ENCODE results near the gene SETMAR.

The SETMAR gene

GRCh38 chr3:4271834-4272233, 31.3 kb upstream of the SETMAR start:
- WGBS (ENCODE audit: extremely low coverage, insufficient coverage, insufficient read length), result no CpG with 5 or more reads among the region's 4 CpGs
- Histone ChIP-seq H3K9me3 (ENCODE audit: insufficient read depth, low read depth, low read length) (no peaks in the 10 kb centered on the region), H3K9ac (ENCODE audit: low read length) (no peak overlapping the region), H3K36me3 (ENCODE audit: control insufficient read depth in 1 of 2, insufficient read depth in 2 of 2, low read length in 2 of 2) (no peaks in the 10 kb centered on the region), H3K4me3 (ENCODE audit: low read depth, low read length) (no peak overlapping the region), H3K79me2 (ENCODE audit: control insufficient read depth, insufficient read depth, low read length, poor library complexity) (no peaks in the 10 kb centered on the region), H3K23ac (ENCODE audit: low read length) (no peak overlapping the region), H3K79me1 (ENCODE audit: low read length) (no peaks in the 10 kb centered on the region), H3K18ac (ENCODE audit: low read length) (no peak overlapping the region), H2BK5ac (ENCODE audit: low read depth, low read length, poor library complexity) (no peak overlapping the region), H4K12ac (ENCODE audit: low read depth, low read length) (no peak overlapping the region), H3K14ac (ENCODE audit: low read length) (no peak overlapping the region), H4K91ac (ENCODE audit: low read depth, low read length) (no peak overlapping the region), H3K4ac (ENCODE audit: low read depth, low read length) (no peak overlapping the region), H2BK12ac (ENCODE audit: low read length) (no peak overlapping the region), H3K4me1 (ENCODE audit: control insufficient read depth in 1 of 2, insufficient read depth in 2 of 2, low read length in 2 of 2) (no peaks in the 10 kb centered on the region), H3K27ac (ENCODE audit: low read depth, low read length) (no peak overlapping the region), H2AK5ac (ENCODE audit: low read length) (no peak overlapping the region), H4K8ac (ENCODE audit: low read depth, low read length) (no peak overlapping the region), H2BK120ac (ENCODE audit: insufficient read depth, low read length, poor library complexity) (no peak overlapping the region), H3K4me2 (ENCODE audit: low read length) (no peak overlapping the region), H2AFZ (ENCODE audit: insufficient read depth, low read length, poor library complexity) (no peak overlapping the region), H3K27me3 (ENCODE audit: insufficient read depth, low read length) (no peaks in the 10 kb centered on the region)
- peak in 1 of 2 donors; percentile 73 for DNase-seq

- H2BK5ac ChIP-seq (ENCODE audit: low read depth, low read length, poor library complexity), result no peak overlapping the region
- WGBS (ENCODE audit: extremely low coverage, insufficient coverage, insufficient read length), result no CpG with 5 or more reads among the region's 2 CpGs
- no peak overlapping the region for H3K4ac ChIP-seq (ENCODE audit: low read depth, low read length)
- no peaks in the 10 kb centered on the region for H3K79me1 ChIP-seq (ENCODE audit: low read length)
- DNase-seq, result no peak
- H3K79me2 ChIP-seq (ENCODE audit: control insufficient read depth, insufficient read depth, low read length, poor library complexity), result no peaks in the 10 kb centered on the region
- no peak overlapping the region for H2BK12ac ChIP-seq (ENCODE audit: low read length)
- H3K18ac ChIP-seq (ENCODE audit: low read length), result no peak overlapping the region
- H2AFZ ChIP-seq (ENCODE audit: insufficient read depth, low read length, poor library complexity), result no peak overlapping the region
- no peaks in the 10 kb centered on the region for H3K36me3 ChIP-seq (ENCODE audit: control insufficient read depth in 1 of 2, insufficient read depth in 2 of 2, low read length in 2 of 2)
- H2AK5ac ChIP-seq (ENCODE audit: low read length), result no peak overlapping the region
- H3K4me1 ChIP-seq (ENCODE audit: control insufficient read depth in 1 of 2, insufficient read depth in 2 of 2, low read length in 2 of 2), result no peaks in the 10 kb centered on the region
- H4K8ac ChIP-seq (ENCODE audit: low read depth, low read length), result no peak overlapping the region
- H3K4me3 ChIP-seq (ENCODE audit: low read depth, low read length), result no peak overlapping the region
- no peaks in the 10 kb centered on the region for H3K27me3 ChIP-seq (ENCODE audit: insufficient read depth, low read length)
- H4K12ac ChIP-seq (ENCODE audit: low read depth, low read length), result no peak overlapping the region
- H3K23ac ChIP-seq (ENCODE audit: low read length), result no peak overlapping the region
- no peak overlapping the region for H4K91ac ChIP-seq (ENCODE audit: low read depth, low read length)
- H3K27ac ChIP-seq (ENCODE audit: low read depth, low read length), result no peak overlapping the region
- no peak overlapping the region for H3K14ac ChIP-seq (ENCODE audit: low read length)
- H3K9me3 ChIP-seq (ENCODE audit: insufficient read depth, low read depth, low read length), result no peaks in the 10 kb centered on the region
- no peak overlapping the region for H3K9ac ChIP-seq (ENCODE audit: low read length)
- H3K4me2 ChIP-seq (ENCODE audit: low read length), result no peak overlapping the region
- no peak overlapping the region for H2BK120ac ChIP-seq (ENCODE audit: insufficient read depth, low read length, poor library complexity)
These were observed 23.6 kb upstream of the SETMAR start for GRCh38 chr3:4279516-4280105.

GRCh38 chr3:4281991-4282390, 21.2 kb upstream of the SETMAR start:
- no peak overlapping the region for H3K9ac ChIP-seq (ENCODE audit: low read length)
- no peaks in the 10 kb centered on the region for H3K79me1 ChIP-seq (ENCODE audit: low read length)
- H3K14ac ChIP-seq (ENCODE audit: low read length), result no peak overlapping the region
- no peaks in the 10 kb centered on the region for H3K4me1 ChIP-seq (ENCODE audit: control insufficient read depth in 1 of 2, insufficient read depth in 2 of 2, low read length in 2 of 2)
- H3K4me2 ChIP-seq (ENCODE audit: low read length), result no peak overlapping the region
- no peak overlapping the region for H3K4me3 ChIP-seq (ENCODE audit: low read depth, low read length)
- H3K27ac ChIP-seq (ENCODE audit: low read depth, low read length), result no peak overlapping the region
- no peak for DNase-seq
- H3K79me2 ChIP-seq (ENCODE audit: control insufficient read depth, insufficient read depth, low read length, poor library complexity), result no peaks in the 10 kb centered on the region
- no peak overlapping the region for H4K12ac ChIP-seq (ENCODE audit: low read depth, low read length)
- H2BK120ac ChIP-seq (ENCODE audit: insufficient read depth, low read length, poor library complexity), result no peak overlapping the region
- no peaks in the 10 kb centered on the region for H3K9me3 ChIP-seq (ENCODE audit: insufficient read depth, low read depth, low read length)
- no peak overlapping the region for H4K91ac ChIP-seq (ENCODE audit: low read depth, low read length)
- no peaks in the 10 kb centered on the region for H3K27me3 ChIP-seq (ENCODE audit: insufficient read depth, low read length)
- H3K18ac ChIP-seq (ENCODE audit: low read length), result no peak overlapping the region
- no peak overlapping the region for H3K23ac ChIP-seq (ENCODE audit: low read length)
- H3K4ac ChIP-seq (ENCODE audit: low read depth, low read length), result no peak overlapping the region
- H2AFZ ChIP-seq (ENCODE audit: insufficient read depth, low read length, poor library complexity), result no peak overlapping the region
- H2BK12ac ChIP-seq (ENCODE audit: low read length), result no peak overlapping the region
- no CpG with 5 or more reads among the region's 2 CpGs for WGBS (ENCODE audit: extremely low coverage, insufficient coverage, insufficient read length)
- H2BK5ac ChIP-seq (ENCODE audit: low read depth, low read length, poor library complexity), result no peak overlapping the region
- no peaks in the 10 kb centered on the region for H3K36me3 ChIP-seq (ENCODE audit: control insufficient read depth in 1 of 2, insufficient read depth in 2 of 2, low read length in 2 of 2)
- H2AK5ac ChIP-seq (ENCODE audit: low read length), result no peak overlapping the region
- H4K8ac ChIP-seq (ENCODE audit: low read depth, low read length), result no peak overlapping the region

- DNase-seq, result no peak
These were observed 18.3 kb upstream of the SETMAR start for GRCh38 chr3:4284865-4285264.

More at GRCh38 chr3:4284865-4285264, 18.3 kb upstream of the SETMAR start:
- H4K12ac ChIP-seq (ENCODE audit: low read depth, low read length), result no peak overlapping the region
- H3K79me2 ChIP-seq (ENCODE audit: control insufficient read depth, insufficient read depth, low read length, poor library complexity), result no peaks in the 10 kb centered on the region
- H3K27ac ChIP-seq (ENCODE audit: low read depth, low read length), result no peak overlapping the region
- no peak overlapping the region for H2BK5ac ChIP-seq (ENCODE audit: low read depth, low read length, poor library complexity)
- H3K9ac ChIP-seq (ENCODE audit: low read length), result no peak overlapping the region
- no peaks in the 10 kb centered on the region for H3K9me3 ChIP-seq (ENCODE audit: insufficient read depth, low read depth, low read length)
- H3K14ac ChIP-seq (ENCODE audit: low read length), result no peak overlapping the region
- H3K18ac ChIP-seq (ENCODE audit: low read length), result no peak overlapping the region
- H2BK12ac ChIP-seq (ENCODE audit: low read length), result no peak overlapping the region
- H3K4me3 ChIP-seq (ENCODE audit: low read depth, low read length), result no peak overlapping the region
- no peak overlapping the region for H2AFZ ChIP-seq (ENCODE audit: insufficient read depth, low read length, poor library complexity)
- H3K36me3 ChIP-seq (ENCODE audit: control insufficient read depth in 1 of 2, insufficient read depth in 2 of 2, low read length in 2 of 2), result no peaks in the 10 kb centered on the region
- WGBS (ENCODE audit: extremely low coverage, insufficient coverage, insufficient read length), result no CpG with 5 or more reads among the region's 4 CpGs
- H3K23ac ChIP-seq (ENCODE audit: low read length), result no peak overlapping the region
- H4K8ac ChIP-seq (ENCODE audit: low read depth, low read length), result no peak overlapping the region
- H2AK5ac ChIP-seq (ENCODE audit: low read length), result no peak overlapping the region
- H3K27me3 ChIP-seq (ENCODE audit: insufficient read depth, low read length), result no peaks in the 10 kb centered on the region
- H3K4me2 ChIP-seq (ENCODE audit: low read length), result no peak overlapping the region
- no peaks in the 10 kb centered on the region for H3K4me1 ChIP-seq (ENCODE audit: control insufficient read depth in 1 of 2, insufficient read depth in 2 of 2, low read length in 2 of 2)
- H4K91ac ChIP-seq (ENCODE audit: low read depth, low read length), result no peak overlapping the region
- no peak overlapping the region for H3K4ac ChIP-seq (ENCODE audit: low read depth, low read length)
- no peaks in the 10 kb centered on the region for H3K79me1 ChIP-seq (ENCODE audit: low read length)
- H2BK120ac ChIP-seq (ENCODE audit: insufficient read depth, low read length, poor library complexity), result no peak overlapping the region

All from trophoblast cell (in vitro differentiated cells and primary cell).